CD1c-positive myeloid dendritic cell (primary cell): ENCODE measurements around the gene DRGX.

Source experiments
- DNase-seq: peaks from one replicate; pipeline ENCODE4 v3.0.0-alpha.2; 2016; ENCODE audit errors: extremely low spot score

The DRGX gene

GRCh38 chr10:49361735-49362568, 33.9 kb downstream of the DRGX start:
- DNase-seq = no peak

DNA sequence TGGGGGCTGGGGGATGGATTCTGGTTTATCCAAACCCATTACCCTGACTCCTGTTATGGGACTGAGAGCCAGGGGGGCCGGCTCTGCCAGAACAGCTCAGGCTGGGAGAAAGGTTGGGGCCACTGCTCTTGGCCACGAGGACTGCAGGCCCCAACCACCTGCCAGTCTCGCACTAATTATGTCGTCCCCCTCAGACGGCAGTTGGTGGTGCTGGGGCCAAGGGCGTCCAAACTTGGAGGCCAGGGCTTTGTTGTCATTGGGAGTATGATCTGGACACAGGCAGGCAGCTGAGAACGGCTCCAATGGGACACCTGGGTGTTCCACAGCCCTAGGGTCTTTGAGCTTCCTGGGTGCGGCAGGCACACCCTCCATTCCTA, 34.7 kb downstream of the DRGX start:
- no peak for DNase-seq

- DNase-seq = peak; percentile 85
Measured at GRCh38 chr10:49360271-49361177, 35.4 kb downstream of the DRGX start.

DNA sequence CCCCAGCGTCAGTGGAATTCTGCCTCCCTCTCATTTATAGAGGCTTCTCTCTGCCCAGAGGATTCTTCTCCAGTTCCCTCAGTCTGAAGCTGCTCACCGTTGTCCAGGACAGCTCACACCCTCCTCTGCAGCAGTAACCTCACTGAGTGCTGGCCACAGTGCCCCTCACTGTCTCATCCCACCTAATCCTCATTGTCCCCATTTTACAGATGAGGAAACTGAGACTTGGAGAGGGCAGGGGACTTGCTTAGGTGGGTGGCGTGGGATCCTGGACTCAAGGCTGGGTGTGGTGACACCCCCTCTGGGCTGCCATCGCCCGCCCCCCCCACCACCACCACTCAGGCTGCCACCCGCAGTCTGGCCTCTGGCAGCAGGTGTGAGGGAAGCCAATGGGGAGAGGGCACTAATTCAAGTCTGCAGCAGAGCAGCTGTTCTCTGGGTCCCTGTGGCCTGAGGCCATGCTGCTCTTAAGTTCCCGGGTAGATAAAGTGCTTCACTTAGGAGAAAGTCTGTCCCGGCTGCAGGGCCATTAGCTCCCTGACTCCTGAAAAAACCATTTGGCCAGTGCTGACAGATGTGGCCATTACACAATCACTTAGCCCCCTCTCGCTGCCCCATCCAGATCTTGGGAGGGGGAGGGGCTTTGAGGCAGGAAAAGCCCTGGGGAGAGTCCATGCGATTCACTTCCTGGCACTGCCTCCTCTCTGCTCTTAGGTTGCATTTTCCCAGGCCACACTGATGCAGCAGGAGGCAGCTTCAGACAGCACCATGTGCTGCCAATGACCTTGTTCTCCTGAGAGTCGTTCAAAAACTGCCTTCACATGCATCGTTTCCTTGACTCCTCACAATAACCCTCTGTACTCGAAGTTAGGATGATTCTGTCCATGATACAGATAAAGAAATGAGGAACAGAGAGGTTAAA, 36.3 kb downstream of the DRGX start:
- DNase-seq = no peak

DNA sequence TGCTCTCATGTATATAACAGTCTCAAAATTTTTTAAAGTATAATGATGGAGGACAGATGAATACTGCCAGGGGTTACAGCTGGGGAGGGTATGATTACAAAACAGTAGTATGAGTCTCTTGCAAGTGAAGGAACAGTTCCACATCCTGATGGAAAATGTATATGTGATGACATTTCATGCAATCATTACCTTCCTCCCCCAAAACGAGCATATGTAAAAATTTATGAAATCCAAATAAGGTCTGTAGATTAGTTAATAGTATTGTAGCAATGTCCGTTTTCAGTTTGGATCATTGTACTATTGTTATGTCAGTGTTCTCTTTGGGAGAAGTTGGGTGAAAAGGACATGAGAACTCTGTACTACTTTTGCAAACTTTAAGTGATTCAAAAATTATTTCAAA, 38.0 kb downstream of the DRGX start:
- peak; percentile 13 for DNase-seq

GRCh38 chr10:49356944-49357343, 38.9 kb downstream of the DRGX start:
- DNase-seq = no peak

GRCh38 chr10:49356181-49356580, 39.7 kb downstream of the DRGX start:
- no peak for DNase-seq

DNA sequence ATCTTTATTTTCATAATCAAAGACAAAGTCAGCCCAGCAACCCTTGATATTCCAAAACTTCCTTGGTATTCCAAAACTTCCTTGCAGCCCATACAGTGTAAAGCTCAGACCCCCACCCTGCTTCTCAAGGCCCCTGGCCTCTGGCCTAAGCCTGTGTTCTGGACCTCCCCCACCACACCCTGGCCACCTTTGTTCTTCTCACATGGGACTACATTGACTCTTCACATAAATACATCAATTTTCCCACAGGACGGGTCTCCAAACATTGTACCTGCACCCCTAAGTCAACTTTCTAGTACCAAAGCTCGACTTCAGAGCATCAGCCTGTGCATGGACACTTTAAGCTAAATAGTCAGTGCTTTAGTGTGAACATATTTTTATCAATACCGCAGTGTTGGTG, 40.7 kb downstream of the DRGX start:
- no peak for DNase-seq

GRCh38 chr10:49354593-49354992, 41.3 kb downstream of the DRGX start:
- no peak for DNase-seq

- DNase-seq = no peak
Measured at GRCh38 chr10:49353895-49354566, 41.9 kb downstream of the DRGX start.

DNA sequence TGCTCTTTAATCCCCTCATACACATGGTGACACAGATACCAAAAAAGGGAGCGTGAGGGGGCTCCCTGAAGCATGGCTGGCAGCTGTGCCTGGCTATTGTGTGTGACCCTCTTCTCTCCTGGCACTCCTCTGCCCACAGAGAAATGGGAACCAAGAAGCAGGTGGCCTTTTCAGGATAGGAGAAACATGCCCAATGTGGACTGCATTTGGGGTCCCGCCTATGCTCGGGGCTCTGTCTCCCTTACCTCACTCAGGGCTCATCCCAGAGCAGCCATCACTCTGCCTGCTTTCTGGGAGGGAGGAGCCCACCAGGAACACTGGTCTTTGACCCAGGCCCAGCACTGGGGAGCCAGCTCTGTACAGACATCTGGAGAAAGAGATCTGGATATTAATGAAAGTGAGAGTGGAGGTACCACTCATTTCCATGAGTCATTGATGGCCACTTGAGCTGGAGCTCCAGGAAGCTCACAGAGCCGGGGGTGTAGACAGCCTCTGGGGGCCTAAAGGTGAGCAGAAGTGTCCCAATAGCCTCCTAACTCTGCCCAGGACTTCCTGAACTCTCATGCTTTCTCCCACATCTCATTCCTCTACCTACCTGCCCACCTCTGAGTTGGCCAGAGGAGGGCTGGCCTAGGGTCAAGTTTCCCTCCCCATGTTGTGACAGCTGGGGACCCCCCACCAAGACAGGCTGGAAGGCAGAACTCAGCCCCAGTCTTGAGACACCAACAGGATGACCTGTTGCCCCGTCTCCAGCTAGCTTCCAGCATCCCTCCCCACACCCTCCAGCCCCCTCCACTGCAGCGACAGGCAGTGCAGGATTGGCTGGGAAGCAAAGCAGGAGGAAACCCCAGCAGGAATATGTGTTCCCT, 42.6 kb downstream of the DRGX start:
- DNase-seq = no peak

DNA sequence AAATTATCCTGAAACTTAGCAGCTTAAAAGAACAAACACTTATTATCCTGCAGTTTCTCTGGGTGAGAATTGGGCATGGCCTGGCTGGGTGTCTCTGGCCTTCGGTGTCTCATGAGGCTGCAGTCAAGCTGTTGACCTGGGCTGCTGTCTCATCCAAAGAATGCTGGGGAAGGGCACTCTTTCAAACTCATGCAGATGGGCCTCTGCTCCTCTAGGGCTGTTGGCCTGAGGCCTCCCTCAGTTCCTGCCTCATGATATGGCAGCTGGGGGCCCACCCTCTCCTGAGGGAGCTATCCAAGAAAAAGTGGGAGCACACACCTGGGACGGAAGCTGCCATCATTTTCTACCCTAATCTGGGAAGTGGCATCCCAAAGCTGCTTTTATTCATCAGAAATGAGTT, 43.6 kb downstream of the DRGX start:
- no peak for DNase-seq

DNA sequence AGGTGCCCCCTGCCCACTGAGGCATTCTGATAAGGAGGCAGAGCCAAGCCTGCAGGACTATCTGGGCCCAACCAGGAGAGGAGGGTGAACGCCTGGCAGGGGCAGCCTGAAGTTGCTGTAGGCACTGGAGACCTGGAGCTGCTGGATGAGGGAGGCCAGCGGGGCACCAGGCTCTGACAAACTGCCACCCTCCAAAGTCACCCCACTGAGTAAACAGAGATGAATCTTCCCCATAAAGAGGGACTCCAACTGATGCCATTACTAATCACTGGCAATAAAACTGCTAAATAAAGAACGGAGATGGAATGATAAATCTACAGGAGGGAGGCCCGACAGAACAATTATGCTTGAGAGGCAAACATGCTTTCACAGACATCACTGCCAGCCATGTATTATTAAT, 44.2 kb downstream of the DRGX start:
- DNase-seq = no peak

GRCh38 chr10:49350846-49351532, 44.9 kb downstream of the DRGX start:
- DNase-seq = peak; percentile 74

- no peak for DNase-seq
Measured at GRCh38 chr10:49350138-49350537, 45.8 kb downstream of the DRGX start.

GRCh38 chr10:49349390-49349789, 46.5 kb downstream of the DRGX start:
- DNase-seq = no peak

DNA sequence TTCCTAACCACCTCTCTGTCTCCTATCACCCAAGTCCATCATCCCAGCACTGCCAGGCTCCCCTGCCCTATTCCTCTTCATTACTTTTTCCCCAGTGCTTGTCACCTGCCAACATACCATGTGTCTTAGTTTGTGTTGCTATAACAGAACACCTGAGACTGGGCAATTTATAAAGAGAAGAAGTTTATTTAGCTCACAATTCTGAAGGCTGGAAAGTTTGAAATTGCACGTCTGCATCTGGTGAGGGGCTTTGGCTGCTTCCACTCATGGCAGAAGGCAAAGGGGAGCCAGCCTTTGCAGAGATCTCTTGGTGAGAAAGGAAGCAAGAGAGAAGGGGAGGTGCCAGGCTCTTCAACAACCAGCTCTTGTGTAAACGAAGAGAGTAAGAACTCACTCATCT, 47.3 kb downstream of the DRGX start:
- no peak for DNase-seq

DNA sequence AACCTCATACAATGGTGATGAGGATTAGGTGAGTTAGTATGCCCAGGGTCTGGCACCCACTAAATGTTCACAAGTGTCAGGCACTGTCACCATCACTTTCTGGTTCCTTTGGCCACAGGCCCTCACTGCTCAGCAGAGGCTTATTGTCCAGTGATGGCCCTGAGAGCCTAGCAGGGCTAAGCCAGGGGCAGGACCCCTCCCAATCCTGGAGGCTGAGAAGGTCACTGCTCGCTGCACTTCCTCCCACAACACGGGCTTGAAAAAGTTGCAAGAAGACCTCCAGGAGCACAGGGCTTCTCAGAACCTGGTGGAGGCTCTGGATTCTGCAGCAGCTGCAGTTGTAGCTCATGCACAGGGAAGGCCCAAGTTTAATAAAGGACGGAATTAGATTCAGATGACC, 48.1 kb downstream of the DRGX start:
- DNase-seq = no peak

DNA sequence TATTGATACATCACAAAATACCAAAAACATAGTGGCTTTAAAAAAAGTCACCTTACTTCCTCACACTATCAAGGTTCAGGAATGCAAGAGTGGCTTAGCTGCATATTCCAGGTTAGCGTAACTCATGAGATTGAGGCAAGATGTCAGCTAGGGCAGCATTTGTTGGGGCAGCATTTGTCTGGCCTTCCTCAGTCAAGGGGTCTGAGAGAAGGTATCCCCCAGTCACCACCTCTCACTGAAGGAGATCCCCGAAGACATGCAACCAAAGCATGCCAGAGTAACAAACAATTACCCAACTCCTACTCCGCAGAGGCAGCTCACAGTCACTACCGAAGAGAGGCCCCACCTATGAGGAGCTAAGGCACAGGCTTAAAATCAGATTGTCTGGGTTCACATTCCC, 48.5 kb downstream of the DRGX start:
- DNase-seq = no peak

GRCh38 chr10:49344840-49345239, 51.0 kb downstream of the DRGX start:
- no peak for DNase-seq
